HUES64 (cell line): ENCODE results near the gene USP40.

Source experiments
- H3K27ac ChIP-seq: 2 replicates; pipeline ENCODE4 v1.7.0; 2013; ENCODE audit warnings: low read depth, low read length, inconsistent platforms
- H3K27me3 ChIP-seq: 2 replicates; pipeline ENCODE4 v1.6.1; 2013; ENCODE audit warnings: mild to moderate bottlenecking, low read length; ENCODE audit not compliant: insufficient read depth
- H3K36me3 ChIP-seq: 2 replicates; pipeline ENCODE4 v1.6.1; 2013; ENCODE audit warnings: mild to moderate bottlenecking, low read length; ENCODE audit not compliant: insufficient read depth
- H3K4me1 ChIP-seq: 2 replicates; pipeline ENCODE4 v1.6.1; 2013; ENCODE audit warnings: mild to moderate bottlenecking, low read length, moderate library complexity; ENCODE audit not compliant: insufficient read depth
- H3K4me3 ChIP-seq: 2 replicates; pipeline ENCODE4 v1.5.1; 2013; ENCODE audit warnings: mild to moderate bottlenecking, low read length, moderate library complexity
- H3K9ac ChIP-seq: 2 replicates; pipeline ENCODE4 v1.6.1; 2013; ENCODE audit warnings: mild to moderate bottlenecking, low read depth, low read length
- H3K9me3 ChIP-seq: 2 replicates; pipeline ENCODE4 v1.6.1; 2013; ENCODE audit warnings: low read depth, low read length; ENCODE audit not compliant: insufficient read depth
- WGBS: fragments of 150-250, 120-280 bp; methylation state at CpG from one replicate; pipeline ENCODE4 v1.1.7; 2013; ENCODE audit warnings: missing lambda C conversion rate; 5-methylcytosine and 5-hydroxymethylcytosine counted together

Gene USP40

DNA sequence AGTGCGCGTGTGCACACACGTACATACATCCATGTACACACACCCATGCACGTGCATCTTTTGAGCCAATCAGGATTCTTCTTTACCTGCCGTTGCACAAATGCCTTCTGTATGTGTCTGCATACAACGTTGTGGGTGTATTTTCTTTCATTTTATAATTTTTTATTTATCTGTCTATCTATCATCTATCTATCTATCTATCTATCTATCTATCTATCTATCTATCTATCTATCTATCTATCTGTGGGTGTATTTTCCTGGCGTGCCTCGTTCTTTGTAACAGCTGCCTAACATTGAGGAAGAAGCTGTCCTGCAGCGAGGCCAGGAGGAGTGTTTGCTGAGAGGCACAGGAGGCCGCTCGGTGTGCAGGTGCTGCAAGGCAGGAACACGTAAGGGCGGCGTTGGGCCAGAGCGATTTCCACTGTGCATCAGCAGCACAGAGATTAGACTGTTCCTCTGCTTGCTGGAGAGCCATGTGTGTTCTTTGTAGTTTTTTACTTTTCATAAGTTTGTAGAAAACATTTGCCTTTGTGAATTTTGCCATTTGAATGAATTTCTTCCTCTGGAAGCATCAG is 127.9 kb downstream of the USP40 start:
- Histone ChIP-seq H3K27ac (no peak overlapping the region), H3K4me3 (no peak overlapping the region), H3K4me1 (no peaks in the 10 kb centered on the region), H3K27me3 (no peaks in the 10 kb centered on the region), H3K9me3 (no peaks in the 10 kb centered on the region), H3K9ac (no peak overlapping the region), H3K36me3 (peaks cover 11% of the 10 kb centered on the region; the same call in 1 of the 2 replicates)
- whole genome bisulfite sequencing = 95% methylated on average over 14 of the region's 15 CpGs

DNA sequence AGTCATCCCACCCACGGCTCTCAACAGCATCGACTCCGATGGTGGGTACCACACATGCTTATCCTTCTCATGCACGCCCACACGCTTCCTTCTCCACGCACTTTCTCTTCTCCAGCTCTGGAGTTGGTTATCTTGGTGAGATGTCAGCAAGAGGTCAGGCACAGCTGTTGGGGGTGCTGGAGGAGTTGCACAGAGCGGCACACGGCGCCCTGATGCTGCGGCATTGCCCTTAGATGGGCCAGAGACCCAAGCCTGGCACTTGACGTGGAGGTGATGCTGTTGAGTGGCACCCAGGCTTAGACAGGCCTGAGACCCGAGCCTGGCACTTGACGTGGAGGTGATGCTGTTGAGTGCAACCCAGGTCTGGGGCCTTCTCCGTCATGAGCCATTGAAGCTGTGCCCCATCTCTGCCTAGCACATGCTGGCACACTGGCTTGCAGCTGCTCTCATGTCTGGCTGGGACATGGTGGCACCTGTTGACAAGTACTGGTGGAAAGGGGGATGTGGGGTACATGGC is 129.1 kb downstream of the USP40 start:
- Histone ChIP-seq H3K27ac (no peak overlapping the region), H3K27me3 (no peaks in the 10 kb centered on the region), H3K4me3 (no peak overlapping the region), H3K4me1 (no peaks in the 10 kb centered on the region), H3K9ac (no peak overlapping the region), H3K36me3 (peaks cover 11% of the 10 kb centered on the region; the same call in 1 of the 2 replicates), H3K9me3 (no peaks in the 10 kb centered on the region)
- WGBS = 96% methylated on average over 14 of the region's 14 CpGs

DNA sequence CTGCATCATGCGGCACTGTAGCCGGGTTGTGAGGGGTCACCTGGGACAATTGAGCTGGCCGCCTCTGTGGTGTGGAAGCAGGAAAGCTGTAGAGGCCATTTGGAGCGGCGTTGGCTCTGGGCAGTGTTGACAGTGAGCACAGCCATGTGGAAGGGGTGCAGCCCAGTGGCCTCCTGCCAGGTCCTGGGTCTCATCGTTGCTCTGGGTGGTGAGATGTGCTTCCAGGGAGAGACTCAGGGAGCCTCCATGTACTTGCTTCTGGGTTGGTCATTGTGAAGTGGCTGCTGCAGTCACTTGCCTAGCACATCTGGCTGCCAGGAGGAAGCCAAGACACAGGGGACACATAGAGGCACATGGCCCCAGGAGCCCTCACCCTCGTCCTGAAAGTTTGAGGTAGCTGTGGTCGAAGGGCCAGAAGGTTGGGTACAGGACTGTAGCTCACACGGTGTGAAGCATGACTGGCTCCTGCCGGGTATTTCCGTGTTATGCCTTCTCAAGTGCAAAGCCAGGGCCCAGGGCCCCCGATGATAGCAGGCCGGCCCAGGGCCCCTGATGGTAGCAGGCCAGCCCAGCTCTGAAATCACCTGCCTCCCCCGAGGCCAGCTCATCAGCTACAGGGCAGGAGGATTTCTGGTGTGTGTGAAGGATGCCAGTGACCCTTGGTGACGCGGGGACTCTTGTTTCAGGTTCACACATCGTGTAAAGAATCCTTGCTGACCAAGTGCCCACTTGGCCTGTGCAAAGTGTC is 129.7 kb downstream of the USP40 start:
- H3K27ac ChIP-seq = no peak overlapping the region
- 94% methylated on average over 17 of the region's 17 CpGs for WGBS
- H3K36me3 ChIP-seq = peaks cover 11% of the 10 kb centered on the region; the same call in 1 of the 2 replicates
- H3K9ac ChIP-seq = no peak overlapping the region
- H3K27me3 ChIP-seq = no peaks in the 10 kb centered on the region
- H3K4me3 ChIP-seq = no peak overlapping the region
- H3K4me1 ChIP-seq = no peaks in the 10 kb centered on the region
- no peaks in the 10 kb centered on the region for H3K9me3 ChIP-seq

DNA sequence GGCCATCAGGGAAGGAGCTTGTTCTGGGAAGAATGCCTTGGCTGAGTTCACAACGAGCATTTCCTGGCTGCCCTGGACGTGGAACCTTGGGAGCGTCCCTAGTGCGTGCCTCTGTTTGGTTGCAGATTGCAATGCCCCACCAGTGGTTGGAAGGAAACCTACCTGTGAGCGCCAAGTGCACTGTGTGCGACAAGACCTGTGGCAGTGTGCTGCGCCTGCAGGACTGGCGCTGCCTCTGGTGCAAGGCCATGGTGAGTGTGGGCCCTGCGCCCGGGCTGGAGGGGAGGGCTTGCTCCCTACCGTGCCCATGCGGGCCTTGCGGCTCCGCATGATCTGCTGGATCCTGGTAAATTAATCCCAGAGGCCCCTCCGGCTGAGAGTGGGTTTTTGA is 130.4 kb downstream of the USP40 start:
- no peaks in the 10 kb centered on the region for H3K4me1 ChIP-seq
- WGBS = 95% methylated on average over 15 of the region's 15 CpGs
- H3K27ac ChIP-seq = no peak overlapping the region
- H3K36me3 ChIP-seq = peaks cover 11% of the 10 kb centered on the region; the same call in 1 of the 2 replicates
- H3K9me3 ChIP-seq = no peaks in the 10 kb centered on the region
- H3K9ac ChIP-seq = no peak overlapping the region
- H3K4me3 ChIP-seq = no peak overlapping the region
- H3K27me3 ChIP-seq = no peaks in the 10 kb centered on the region

DNA sequence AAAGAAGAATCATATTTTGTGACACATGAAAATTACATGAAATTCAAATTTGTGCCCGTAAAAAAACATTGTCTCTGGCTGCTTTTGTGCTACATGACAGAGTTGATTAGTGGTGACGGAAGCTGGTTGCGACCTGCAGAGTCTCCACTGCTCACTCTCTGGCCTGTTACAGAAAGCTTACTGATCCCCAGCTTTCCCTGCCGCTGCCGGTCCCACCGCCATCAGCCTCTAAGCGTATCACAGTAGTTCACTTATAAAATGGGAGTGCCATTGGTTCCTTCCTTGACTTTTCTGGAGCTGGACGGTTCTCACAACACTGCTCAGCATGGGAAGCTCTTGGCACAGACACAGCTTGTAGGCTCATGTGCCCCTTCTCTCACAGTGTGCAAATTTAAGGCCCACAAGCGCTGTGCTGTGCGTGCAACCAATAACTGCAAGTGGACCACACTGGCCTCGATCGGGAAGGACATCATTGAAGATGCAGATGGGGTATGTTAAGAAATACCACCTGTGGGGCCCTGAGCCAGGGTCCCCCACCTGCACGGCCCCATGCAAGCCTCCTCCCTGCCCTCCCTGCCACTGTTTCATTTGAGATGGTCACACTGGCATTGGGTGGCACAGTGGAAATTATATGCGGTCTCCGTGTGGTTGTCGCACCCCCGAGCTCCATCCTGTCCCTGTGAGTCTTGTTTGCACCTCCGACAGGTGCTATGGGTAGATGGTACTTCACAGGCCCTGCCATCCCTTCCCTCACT is 131.0 kb downstream of the USP40 start:
- Histone ChIP-seq H3K9me3 (no peaks in the 10 kb centered on the region), H3K36me3 (peaks cover 11% of the 10 kb centered on the region; the same call in 1 of the 2 replicates), H3K9ac (no peak overlapping the region), H3K4me1 (no peaks in the 10 kb centered on the region), H3K27me3 (no peaks in the 10 kb centered on the region), H3K4me3 (no peak overlapping the region), H3K27ac (no peak overlapping the region)
- 96% methylated on average over 18 of the region's 18 CpGs for WGBS

DNA sequence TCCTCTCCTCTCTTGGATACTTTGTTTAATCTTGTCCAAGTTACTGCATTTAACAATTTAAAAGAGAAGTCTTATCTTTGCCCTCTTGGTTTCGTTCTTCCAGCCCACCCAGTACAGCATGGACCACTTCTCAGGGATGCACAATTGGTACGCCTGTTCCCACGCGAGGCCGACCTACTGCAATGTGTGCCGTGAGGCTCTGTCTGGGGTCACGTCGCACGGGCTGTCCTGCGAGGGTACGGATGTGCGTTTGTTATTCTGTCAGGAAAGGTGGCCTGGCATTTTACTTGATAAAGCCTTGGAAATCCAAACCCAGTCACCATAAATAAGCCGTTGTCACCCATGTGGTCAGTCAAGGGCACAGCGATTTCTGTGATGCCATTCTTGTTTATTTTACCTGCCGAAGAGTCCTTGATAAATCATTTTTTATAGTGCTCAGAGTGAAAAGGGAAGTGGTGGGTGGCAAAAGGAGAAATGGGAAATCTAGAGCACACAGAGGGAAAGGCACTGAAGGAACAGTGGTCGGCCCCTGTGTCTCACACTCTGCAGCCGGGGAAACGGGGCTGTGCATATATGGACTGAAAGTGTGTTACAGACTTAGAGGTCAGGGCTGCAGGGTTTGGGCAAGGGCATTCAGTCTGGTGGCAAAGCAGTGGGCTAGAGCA is 131.8 kb downstream of the USP40 start:
- Histone ChIP-seq H3K9ac (no peak overlapping the region), H3K4me3 (no peak overlapping the region), H3K4me1 (no peaks in the 10 kb centered on the region), H3K9me3 (no peaks in the 10 kb centered on the region), H3K36me3 (peaks cover 11% of the 10 kb centered on the region; the same call in 1 of the 2 replicates), H3K27me3 (no peaks in the 10 kb centered on the region), H3K27ac (no peak overlapping the region)
- WGBS = 96% methylated on average over 18 of the region's 18 CpGs

DNA sequence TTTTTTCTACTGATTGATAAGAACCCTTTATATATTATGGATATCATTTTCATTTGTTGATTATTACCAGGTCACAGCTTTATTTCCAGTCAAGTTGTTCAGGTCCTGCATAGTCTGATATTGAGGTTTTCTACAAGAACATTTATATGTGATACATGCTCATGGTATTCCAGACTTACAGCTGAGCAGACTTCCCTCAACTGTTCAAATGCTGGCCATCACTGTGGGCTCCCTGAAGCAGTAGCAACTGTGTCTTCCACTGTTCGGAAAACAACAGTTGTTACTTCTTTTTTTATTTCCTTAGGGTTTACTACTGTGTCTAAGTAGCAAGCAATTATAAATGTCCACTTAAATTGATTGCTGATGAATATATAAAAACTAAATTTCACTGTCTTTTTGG is 132.8 kb downstream of the USP40 start:
- WGBS = 92% methylated on average over 1 of the region's 1 CpG
- Histone ChIP-seq H3K27me3 (no peaks in the 10 kb centered on the region), H3K4me1 (no peaks in the 10 kb centered on the region), H3K9ac (no peak overlapping the region), H3K4me3 (no peak overlapping the region), H3K36me3 (peaks cover 11% of the 10 kb centered on the region; the same call in 1 of the 2 replicates), H3K27ac (no peak overlapping the region), H3K9me3 (no peaks in the 10 kb centered on the region)

DNA sequence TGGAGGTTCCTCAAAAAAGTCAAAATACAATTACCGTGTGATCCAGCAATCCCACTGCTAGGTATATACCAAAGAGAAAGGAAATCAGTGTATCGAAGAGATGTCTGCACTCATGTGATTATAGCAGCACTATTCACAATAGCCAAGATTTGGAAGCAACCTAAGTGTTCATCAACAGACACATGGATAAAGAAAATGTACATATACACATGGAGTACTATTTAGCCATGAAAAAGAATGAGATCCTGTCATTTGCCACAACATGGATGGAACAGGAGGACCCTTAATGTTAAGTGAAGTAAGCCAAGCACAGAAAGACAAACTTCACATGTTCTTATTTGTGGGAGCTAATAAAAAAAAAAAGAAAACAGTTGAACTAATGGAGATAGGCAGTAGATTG is 133.6 kb downstream of the USP40 start:
- WGBS = 92% methylated on average over 2 of the region's 2 CpGs
- peaks cover 8% of the 10 kb centered on the region; the same call in 1 of the 2 replicates for H3K36me3 ChIP-seq
- H3K27ac ChIP-seq = no peak overlapping the region

DNA sequence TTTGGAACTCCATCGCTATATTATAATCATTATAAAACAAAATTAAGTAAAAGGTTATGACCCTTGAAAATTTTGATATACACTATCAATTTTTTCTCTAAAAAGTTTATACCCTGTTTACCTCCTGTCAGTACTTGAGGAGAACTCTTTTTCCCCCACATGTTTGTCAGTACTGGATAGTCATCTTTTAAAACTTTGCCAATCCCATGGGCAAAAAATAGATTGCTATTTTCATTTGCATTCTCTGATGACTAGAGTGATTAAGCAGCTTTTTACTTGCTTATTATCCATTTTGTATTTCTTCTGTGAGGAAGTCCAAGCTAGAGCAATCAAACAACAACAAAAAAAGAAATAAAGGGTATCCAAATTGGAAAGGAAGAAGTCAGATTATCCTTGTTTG is 135.9 kb downstream of the USP40 start:
- Histone ChIP-seq H3K4me1 (no peaks in the 10 kb centered on the region), H3K9me3 (no peaks in the 10 kb centered on the region), H3K9ac (no peak overlapping the region), H3K27ac (no peak overlapping the region), H3K27me3 (no peaks in the 10 kb centered on the region), H3K36me3 (no peaks in the 10 kb centered on the region), H3K4me3 (no peak overlapping the region)
- no CpG with 5 or more reads among the region's 1 CpG for WGBS

More for the DNA sequence above, 133.6 kb downstream of the USP40 start:
- no peaks in the 10 kb centered on the region for H3K9me3 ChIP-seq
- H3K9ac ChIP-seq = no peak overlapping the region
- no peaks in the 10 kb centered on the region for H3K4me1 ChIP-seq
- H3K4me3 ChIP-seq = no peak overlapping the region
- H3K27me3 ChIP-seq = no peaks in the 10 kb centered on the region

DNA sequence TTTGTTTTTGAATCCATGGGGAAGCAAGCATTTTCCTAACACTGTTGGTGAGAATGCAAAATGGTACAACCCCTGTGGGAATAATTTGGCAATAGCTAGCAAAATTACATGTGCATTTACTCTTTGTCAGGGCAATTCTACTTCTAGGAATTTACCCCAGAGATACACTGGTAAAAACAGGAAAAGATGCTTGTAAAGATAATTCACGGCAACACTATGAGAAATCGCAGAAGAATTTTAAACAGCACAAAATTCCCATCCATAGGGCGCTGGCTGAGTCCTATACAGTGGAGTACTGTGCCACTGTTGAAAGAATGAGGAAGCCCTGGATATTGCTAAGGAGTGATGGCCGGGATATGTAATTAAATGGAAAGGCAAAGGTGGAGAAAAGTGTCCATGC is 136.5 kb downstream of the USP40 start:
- Histone ChIP-seq H3K4me1 (no peaks in the 10 kb centered on the region), H3K9me3 (no peaks in the 10 kb centered on the region), H3K9ac (no peak overlapping the region), H3K27ac (no peak overlapping the region), H3K36me3 (no peaks in the 10 kb centered on the region), H3K4me3 (no peak overlapping the region), H3K27me3 (no peaks in the 10 kb centered on the region)
- WGBS = 96% methylated on average over 4 of the region's 4 CpGs
